Activated CD4-positive, CD25-positive, alpha-beta regulatory T cell treated with anti-CD3 and anti-CD28 coated beads, Interleukin-2, amount 50 U/mL, for 72 hours (primary cell): Measurements from ENCODE around the gene VIL1.
A peak's percentile ranks its signal among the peaks of the same experiment; 100 is the strongest.

Source experiments
- DNase-seq: peaks from one replicate; pipeline ENCODE4 v3.0.0; 2021

Gene VIL1

GRCh38 chr2:218406949-218407618 is 11.8 kb upstream of the VIL1 start:
- peak; percentile 59 for DNase-seq

- DNase-seq: no peak
These were observed 11.2 kb upstream of the VIL1 start for GRCh38 chr2:218407717-218408116.

- no peak for DNase-seq
These were observed 604 bp upstream of the VIL1 start for GRCh38 chr2:218418321-218418716.

- no peak for DNase-seq
These were observed 800 bp downstream of the VIL1 start for GRCh38 chr2:218419630-218420216.

- no peak for DNase-seq
These were observed 2.1 kb downstream of the VIL1 start for GRCh38 chr2:218421027-218421426.

- DNase-seq: no peak
These were observed 3.6 kb downstream of the VIL1 start for GRCh38 chr2:218422403-218423086.

GRCh38 chr2:218423584-218423983 is 4.7 kb downstream of the VIL1 start:
- no peak for DNase-seq

- no peak for DNase-seq
These were observed 6.6 kb downstream of the VIL1 start for GRCh38 chr2:218425531-218425930.

- no peak for DNase-seq
These were observed 8.8 kb downstream of the VIL1 start for GRCh38 chr2:218427741-218428140.

- no peak for DNase-seq
These were observed 10.1 kb downstream of the VIL1 start for GRCh38 chr2:218428846-218429558.

- DNase-seq: no peak
These were observed 11.2 kb downstream of the VIL1 start for GRCh38 chr2:218429911-218430692.

- DNase-seq: no peak
These were observed 11.8 kb downstream of the VIL1 start for GRCh38 chr2:218430721-218431120.

- DNase-seq: no peak
These were observed 13.0 kb downstream of the VIL1 start for GRCh38 chr2:218431878-218432277.

GRCh38 chr2:218432676-218433365 is 13.9 kb downstream of the VIL1 start:
- no peak for DNase-seq

- DNase-seq: no peak
These were observed 15.5 kb downstream of the VIL1 start for GRCh38 chr2:218434456-218434855.

- DNase-seq: no peak
These were observed 16.4 kb downstream of the VIL1 start for GRCh38 chr2:218435003-218435982.

GRCh38 chr2:218436992-218437391 is 18.1 kb downstream of the VIL1 start:
- DNase-seq: no peak

- DNase-seq: no peak
These were observed 19.0 kb downstream of the VIL1 start for GRCh38 chr2:218437969-218438368.

- DNase-seq: no peak
These were observed 19.7 kb downstream of the VIL1 start for GRCh38 chr2:218438596-218438995.

- no peak for DNase-seq
These were observed 25.9 kb downstream of the VIL1 start for GRCh38 chr2:218444692-218445357.
